ENCODE results near the gene KIAA1671. TPM values are rescaled to one million over a fixed set of nuclear protein-coding genes. Genes with fewer than 3 reads are reported as not detected.

Gene KIAA1671
- total RNA-seq, 1 donor = 0.54 TPM

DNA sequence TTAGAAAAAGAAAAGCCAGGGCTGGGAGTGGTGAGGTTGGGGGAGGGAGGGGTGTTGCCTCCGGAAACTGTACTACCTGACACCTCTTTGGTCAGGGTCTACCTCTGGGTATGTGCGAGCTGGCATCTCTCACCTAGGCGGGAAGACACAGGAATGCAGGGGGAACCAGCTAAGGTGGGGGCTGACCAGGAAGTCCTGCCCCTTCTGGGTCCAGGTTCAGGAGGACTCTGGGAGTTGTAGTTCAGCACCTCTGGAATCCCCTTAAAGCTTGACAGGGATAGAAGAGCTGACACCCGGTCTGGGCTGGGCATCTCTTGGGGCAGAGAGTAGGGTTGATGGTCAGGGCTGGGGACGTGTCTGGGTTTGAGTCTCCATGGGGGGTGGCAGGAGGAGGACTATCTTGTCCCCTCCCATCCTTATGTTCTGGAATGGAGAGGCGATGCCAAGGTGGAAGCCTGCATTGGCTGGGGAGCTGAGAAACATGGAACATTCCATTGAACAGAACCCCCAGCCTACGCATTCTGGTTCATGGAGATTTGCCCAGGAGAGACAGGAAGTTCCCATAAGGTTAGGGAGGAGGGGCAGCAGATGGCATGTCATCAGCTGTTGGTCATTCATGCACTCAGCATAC lies 2.1 kb upstream of the KIAA1671 start:
- no peak for DNase-seq (ENCODE audit: low read depth in 2 of 3, low spot score in 2 of 3)

DNA sequence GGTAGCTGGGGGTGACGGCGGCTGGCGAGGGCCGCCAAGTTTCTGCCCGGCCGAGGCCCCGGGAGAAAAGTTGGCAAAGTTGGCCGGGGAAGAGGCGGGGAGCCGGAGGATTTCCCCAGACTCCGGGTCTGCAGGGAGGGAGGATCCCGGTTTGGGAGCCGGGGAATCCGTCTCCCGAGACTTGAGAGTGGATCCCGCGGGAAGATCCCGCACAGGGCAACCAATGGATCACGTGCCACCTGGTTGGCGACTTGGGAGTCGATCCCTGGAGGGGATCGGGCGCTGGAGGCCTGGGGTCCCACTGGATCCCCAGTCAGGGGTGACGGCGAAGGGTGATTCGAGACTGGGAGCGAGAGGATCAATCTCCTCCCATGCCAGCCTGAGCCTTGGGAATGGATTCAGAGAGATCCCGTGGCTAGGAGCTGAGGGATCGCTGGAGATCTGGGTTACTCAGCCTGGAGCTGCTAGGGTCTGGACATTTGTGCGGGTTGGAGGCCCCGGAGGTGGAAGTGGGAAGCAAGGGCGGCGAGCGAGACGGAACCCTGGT lies 394 bp downstream of the KIAA1671 start:
- DNase-seq (ENCODE audit: low read depth in 2 of 3, low spot score in 2 of 3) = peak in 1 of 3 donors; percentile 5

DNA sequence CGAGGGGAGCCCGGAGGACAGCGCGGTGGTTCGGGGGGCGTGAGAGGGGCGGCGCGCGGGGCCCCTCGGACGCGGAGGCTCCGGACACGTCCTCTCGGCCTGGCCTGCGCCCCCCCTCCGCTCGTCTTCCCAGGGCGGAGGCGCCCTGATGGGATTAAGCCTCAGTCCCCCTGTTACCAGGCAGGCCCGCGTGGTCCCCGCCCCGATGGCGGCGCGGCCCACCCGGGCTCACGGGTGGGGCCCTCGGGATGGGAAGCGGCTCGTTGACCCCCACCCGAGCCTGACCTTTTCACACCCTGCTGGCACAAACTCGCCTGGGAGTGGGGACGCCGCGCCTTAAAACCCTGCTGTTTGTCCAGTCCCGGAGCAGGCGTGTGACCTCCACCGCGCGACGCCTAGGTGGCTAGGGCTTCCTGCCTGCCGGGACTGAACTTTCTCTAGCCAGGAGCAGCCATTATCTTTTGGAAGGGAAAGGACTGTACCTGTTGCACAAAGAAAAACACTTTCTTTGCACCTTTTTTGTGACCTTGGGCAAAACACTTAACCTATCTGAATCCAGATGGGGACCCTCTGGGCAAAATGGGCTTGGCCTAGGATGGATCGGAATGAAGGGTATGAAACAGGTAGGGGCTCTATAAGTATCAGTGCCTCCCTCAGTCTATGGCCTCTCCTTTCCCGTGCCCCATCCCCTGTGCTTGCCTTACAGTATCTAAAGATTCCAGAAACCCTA lies 1.0 kb downstream of the KIAA1671 start:
- DNase-seq (ENCODE audit: low read depth in 2 of 3, low spot score in 2 of 3) = no peak

DNA sequence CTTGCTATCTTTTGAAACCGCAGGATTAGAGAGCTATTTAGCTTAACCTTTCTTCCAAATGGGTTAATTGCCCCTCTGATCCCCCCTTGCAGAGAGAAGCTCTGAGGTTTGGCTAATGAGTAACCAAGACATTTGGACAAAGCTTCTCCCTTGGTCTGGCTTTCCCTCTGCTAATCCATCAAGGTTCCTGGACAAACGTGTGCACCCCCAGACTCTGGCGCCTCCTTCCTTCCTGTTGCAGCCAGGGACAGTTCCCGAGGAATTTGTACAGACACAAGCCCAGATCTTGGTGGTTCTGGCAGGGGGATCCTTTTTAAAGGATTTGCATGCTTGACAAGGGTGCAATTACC lies 1.6 kb downstream of the KIAA1671 start:
- no peak for DNase-seq (ENCODE audit: low read depth in 2 of 3, low spot score in 2 of 3)

DNA sequence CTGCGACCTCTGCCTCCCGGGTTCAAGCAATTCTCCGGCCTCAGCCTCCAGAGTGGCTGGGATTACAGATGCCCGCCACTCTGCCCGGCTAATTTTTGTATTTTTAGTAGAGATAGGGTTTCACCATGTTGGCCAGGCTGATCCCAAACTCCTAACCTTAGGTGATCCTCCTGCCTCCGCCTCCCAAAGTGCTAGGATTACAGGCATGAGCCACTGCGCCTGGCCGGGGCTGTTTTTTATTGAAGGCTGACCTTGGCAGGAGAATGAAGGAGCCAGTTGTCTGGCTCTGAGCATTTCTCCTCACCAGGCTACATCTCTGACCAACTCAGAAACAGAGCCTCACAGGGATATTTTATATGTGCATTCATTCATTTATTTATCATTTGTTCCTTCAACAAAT lies 2.3 kb downstream of the KIAA1671 start:
- no peak for DNase-seq (ENCODE audit: low read depth in 2 of 3, low spot score in 2 of 3)

DNA sequence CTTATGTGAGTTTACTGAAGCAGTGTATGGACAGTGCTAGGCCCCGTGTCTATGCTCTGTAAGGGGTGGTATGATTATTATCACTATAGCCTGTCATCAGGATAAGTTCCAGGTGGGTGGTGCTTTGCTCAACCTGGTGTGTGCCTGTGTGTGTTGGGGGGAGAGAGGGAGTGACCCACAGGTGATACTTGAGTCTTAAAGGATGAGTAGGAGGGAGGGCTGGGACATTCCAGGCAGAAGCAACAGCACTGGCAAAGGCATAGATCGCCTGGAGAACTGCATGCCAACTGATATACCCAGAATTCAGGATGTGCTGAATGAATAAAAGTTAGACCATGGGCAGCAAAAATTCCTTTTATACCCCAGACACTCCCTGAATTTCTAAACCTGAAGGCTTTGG lies 4.5 kb downstream of the KIAA1671 start:
- no peak for DNase-seq (ENCODE audit: low read depth in 2 of 3, low spot score in 2 of 3)

DNA sequence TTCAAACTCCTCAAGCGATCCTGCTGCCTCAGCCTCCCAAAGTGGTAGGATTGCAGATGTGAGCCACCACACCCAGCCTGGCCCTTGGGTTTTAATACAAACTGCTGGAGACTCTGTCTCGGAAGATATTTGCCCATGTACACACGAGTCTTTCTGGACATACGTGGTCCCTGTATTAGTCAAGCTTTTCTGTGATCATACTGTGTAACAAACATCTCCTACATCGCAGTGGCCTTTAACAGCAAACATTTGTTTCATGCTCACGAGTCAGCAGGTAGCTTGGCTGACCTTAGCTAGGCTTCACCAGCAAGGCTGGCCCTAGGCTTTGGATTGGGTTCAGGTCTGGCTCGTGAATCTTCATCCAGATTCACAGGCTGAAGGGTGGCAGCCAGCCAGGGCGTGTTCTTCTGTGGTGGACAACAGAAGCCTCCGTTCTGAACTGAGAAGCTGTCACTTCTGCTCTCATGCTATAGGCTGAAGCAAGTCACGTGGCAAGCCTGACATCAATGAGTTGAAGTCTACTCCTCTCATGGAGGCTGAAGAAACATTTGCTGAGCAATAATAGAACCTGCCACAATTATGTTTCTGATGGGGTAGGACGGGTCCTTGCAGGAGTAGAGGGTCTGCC lies 8.8 kb downstream of the KIAA1671 start:
- no peak for DNase-seq (ENCODE audit: low read depth in 2 of 3, low spot score in 2 of 3)

DNA sequence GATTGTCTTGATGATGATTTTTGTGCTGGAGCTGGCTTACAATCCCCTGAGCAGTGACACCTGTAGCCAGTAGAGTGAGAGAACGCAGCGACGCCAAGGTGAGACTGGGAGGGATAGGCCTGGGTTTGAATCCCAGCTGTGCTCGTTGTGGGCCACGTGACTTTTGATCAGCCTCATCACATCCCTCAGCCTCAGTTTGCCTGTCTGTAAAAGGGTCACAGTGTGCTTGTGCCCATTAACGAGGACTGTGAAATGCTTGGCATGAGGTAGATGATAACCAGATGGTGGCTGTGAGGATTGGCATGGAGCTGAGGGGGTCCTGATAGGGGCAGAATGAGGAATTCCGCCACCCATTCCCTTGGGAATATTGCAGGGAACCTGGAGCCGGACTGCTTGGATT lies 9.6 kb downstream of the KIAA1671 start:
- no peak for DNase-seq (ENCODE audit: low read depth in 2 of 3, low spot score in 2 of 3)

DNA sequence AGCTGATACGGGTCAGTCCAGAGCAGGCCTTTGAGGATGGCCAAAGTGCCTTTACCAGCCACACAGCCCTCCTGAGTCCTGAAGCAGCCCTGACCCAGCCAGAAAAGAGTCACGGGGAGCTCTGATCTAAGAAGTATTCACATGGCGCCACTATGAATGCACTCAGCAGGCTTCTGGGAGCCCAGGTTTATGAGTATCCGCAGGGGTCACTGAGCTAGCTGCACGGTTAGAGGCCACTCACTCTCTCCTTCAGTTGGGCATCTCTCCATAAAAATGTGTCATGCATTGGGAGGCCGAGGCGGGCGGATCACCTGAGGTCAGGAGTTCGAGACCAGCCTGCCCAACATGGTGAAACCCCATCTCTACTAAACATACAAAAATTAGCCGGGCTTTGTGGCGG lies 10.3 kb downstream of the KIAA1671 start:
- no peak for DNase-seq (ENCODE audit: low read depth in 2 of 3, low spot score in 2 of 3)

DNA sequence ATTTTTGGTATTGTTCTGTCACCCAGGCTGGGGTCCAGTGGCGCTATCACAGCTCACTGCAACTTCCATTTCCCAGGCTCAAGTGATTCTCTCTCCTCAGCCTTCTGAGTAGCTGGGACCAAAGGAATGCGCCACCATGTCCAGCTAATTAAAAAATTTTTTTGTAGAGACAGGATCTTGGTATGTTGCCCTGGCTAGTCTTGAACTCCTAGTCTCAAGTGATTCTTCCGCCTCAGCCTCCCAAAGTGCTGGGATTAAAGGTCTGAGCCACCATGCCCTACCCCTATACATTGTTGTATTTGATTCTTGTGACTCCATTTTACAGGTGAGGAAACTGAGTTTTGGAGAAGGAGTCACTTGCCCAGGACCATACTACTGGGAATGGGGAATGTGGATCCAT lies 11.9 kb downstream of the KIAA1671 start:
- no peak for DNase-seq (ENCODE audit: low read depth in 2 of 3, low spot score in 2 of 3)

DNA sequence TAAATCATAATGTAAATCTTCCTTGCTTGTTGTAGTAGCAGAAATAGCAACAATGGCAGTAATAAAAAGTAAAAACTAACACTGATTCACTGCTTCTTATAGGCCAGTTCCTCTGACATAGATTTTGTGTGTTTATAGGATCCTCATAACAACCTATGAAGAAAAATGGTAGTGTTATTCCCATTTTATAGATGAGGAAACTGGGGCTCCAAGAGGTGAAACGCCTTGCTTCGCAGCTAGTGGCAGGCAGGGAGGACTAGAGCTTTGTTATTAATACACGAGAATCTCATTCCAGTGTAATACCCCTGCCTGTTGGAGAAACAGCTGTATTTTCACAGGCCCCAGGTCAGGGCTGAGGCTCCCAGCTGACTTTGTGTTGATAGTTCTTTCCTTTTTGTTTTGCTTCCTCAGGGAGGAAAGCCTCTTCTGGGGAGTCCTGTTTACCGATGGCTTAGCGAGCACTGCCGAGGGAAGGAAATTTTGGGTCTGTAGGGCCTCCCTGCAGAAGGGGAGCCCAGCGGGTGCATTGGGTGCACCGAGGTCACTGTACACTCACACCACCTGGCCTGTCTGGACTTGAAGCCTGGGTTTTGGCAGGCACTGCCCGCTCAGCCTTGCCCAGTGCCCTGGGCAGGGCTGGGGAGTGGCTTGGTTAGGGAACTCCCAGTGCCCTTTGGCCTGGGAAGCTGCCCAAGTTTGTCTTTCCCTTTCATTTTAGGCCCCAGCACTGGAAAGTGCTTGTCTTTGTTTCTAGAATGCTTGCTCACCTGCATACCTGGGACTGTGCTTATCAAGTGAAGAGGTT lies 13.5 kb downstream of the KIAA1671 start:
- no peak for DNase-seq (ENCODE audit: low read depth in 2 of 3, low spot score in 2 of 3)

DNA sequence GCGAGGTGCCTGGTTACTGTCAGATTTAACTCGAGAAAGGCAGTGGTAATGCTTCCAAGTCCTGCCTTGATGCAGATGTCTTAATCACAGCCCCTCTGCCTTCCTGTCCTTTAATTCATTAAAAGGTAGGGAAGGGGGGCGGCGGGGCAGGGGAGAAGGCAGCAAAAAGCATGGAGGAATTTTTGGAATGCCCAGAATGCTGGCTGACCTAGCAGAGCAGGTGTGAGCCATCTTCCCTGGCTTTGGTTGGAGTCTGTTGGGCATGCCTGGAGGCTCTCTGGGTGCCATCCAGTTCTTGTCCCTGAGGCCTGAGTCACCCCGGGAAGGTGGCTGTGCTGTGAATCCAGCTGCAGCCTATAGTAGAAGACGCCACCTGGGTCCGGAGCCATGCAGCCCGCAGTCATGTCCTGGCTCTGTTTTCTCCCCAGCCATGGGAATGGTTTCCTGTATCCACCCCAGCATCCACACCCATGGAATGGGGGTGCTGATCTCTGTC lies 15.6 kb downstream of the KIAA1671 start:
- DNase-seq (ENCODE audit: low read depth in 2 of 3, low spot score in 2 of 3) = no peak

DNA sequence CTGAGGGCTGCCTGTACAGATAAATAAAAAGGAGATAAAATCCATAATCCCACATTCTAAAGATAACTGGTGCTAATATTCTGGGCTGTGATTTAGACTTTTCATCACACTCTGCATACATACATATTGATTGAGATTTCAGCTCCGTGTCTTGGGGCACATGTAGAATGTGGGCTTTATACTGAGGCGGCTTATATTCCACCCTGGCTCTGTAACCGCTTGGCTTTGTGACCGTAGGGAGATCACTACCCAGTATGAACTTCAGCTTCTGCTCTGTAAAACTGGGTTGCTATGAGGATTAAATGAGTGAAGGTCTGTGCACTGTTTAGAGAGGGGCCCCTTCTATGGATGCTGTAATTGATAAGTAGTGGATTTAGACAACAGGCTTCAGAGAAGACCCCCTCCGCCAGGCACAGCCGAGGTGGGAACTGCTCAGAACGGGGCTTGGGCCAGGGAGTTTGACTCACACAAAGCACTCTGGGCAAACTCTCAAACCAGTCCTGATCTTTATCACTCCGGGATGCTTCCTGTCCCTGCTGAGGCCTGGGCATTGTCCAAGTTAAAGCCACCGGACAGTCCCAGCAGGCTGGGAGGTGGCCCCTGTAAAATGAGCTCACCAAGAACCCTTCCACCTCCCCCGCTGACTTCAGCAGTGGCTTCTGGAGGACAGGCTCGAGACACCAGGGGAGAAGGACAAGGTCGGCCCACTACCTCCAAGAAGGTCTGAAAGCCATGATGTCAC lies 17.2 kb downstream of the KIAA1671 start:
- DNase-seq (ENCODE audit: low read depth in 2 of 3, low spot score in 2 of 3) = no peak

DNA sequence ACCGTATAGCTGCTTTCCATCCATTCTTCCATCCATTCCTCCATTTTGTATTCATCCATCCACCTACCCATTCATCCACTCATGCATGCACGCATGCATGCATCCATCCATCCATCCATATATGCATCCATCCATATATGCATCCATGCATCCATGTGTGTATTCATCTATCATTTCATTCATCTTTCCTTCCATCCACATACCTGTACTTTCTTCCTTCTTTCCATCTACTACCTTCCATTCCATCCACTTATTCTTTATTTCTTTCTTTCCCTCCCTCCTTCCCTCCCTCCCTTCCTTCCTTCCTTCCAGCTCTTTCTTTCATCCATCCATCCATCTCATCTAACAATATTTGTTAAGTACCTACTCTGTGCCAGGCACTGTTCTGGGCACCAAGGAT lies 19.9 kb downstream of the KIAA1671 start:
- DNase-seq (ENCODE audit: low read depth in 2 of 3, low spot score in 2 of 3) = no peak

DNA sequence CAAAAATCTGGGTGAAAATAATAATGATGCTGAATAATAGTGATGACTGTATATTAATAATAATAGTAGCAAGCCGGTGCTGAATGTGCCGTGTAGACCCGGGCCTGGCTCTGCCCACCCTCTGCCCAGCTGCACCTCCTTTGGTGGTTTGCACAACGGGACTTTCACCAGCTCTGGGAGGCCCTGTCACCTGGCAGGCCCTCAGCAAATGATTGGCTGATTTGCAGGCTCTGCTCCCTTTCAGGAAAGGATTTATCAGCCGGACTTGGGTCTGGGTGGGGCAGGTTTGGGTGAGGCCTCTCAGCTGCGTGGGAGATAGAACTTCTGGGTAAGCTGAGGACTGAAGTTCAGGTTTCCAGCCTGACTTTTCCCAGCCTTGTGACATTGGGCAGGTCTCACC lies 21.4 kb downstream of the KIAA1671 start:
- no peak for DNase-seq (ENCODE audit: low read depth in 2 of 3, low spot score in 2 of 3)

DNA sequence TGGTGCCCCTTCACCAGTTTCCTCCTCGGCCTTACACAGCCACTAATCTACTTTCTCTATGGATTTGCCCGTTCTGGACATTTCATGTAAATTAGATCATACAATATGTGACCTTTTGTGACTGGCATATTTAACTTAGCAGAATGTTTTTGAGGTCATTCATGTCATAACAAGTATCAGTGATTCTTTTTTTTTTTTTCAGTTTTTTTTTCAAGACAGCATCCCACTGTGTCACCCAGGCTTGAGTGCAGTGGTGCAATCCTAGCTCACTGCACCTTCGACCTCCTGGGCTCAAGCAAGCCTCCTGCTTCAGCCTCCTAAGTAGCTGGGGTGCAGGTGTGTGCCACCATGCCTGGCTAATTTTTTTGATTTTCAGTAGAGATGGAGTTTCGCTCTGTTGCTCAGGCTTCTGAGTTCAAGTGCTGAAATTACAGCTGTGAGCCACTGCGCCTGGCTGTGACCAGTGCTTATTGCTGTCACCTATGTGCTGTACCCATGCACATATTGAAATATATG lies 22.7 kb downstream of the KIAA1671 start:
- DNase-seq (ENCODE audit: low read depth in 2 of 3, low spot score in 2 of 3) = no peak

DNA sequence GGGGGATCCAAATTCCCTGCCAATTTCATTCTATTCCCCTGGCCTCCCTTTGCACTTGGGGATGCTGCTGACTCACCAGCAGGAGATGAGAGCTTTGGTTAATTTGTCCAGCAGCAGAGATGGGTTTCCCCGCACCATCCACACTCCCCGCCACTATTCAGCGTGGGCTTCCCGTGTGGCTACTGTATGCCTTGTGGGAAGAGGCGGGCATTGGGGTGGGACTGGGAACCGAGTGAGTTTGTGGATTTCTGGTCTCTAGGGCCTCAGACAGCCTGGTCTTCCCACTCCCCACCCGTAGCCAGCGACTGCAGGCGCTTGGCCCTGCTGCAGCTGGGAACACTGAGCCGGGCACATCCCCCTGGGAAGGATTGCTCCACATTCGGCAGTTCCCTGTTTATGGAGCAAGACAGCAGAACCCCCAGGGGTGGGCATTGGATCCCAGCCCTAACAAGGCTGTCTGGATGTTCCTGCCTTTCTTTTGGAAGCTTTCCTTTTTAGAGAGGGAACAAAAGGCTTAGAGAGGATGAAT lies 23.4 kb downstream of the KIAA1671 start:
- DNase-seq (ENCODE audit: low read depth in 2 of 3, low spot score in 2 of 3) = no peak

DNA sequence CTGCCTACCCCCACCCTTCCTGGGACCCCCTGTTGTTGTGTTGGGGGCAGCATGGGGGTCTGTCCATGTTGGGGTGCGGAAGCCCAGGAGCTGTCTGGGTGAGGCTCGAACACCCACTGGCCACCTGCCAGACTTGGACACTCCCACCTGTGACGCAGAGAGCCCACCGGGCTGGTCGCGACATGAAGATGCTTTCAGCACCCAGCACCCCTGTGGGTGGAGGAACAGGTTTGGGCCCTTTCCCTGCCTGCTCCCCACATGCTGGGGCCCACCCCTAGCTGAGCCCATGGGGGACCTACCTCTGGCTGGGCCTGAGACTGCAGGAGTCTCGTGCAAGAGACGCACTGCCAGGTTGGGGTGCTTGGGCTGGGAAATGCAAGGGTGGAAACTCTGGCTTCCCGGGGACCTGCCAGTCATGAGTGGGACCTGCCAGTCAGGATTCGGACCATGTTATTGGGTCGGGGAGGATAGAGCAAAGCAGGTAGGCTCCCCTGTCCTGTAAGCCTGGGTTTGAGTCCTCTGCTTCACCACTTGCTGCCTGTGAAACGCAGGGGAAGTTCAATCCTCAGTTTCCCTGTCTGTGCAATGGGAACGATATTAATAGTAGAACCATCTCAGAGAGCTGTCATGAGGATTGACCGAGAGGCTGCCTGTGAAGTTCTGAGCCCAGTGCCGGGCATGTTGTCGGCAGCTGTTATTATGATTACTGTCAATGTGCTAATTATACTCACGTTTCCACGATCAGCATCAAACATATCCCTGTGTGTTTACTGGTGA lies 24.1 kb downstream of the KIAA1671 start:
- no peak for DNase-seq (ENCODE audit: low read depth in 2 of 3, low spot score in 2 of 3)

Data from hematopoietic multipotent progenitor cell (in vitro differentiated cells).